GM21723 (cell line): ENCODE results near the gene IL1RAPL2.
"Not testable (repeated sequence)": the region's sequence is repeated elsewhere in the genome, so short reads cannot be mapped to it uniquely, and the experiment has no call there.

Experiments
- ATAC-seq: cut with Tn5 transposase; IDR thresholded peaks from one replicate; pipeline ENCODE4 v1.9.1; 2021; ENCODE audit warnings: mild to moderate bottlenecking, moderate library complexity; ENCODE audit not compliant: unreplicated experiment

Gene IL1RAPL2

DNA sequence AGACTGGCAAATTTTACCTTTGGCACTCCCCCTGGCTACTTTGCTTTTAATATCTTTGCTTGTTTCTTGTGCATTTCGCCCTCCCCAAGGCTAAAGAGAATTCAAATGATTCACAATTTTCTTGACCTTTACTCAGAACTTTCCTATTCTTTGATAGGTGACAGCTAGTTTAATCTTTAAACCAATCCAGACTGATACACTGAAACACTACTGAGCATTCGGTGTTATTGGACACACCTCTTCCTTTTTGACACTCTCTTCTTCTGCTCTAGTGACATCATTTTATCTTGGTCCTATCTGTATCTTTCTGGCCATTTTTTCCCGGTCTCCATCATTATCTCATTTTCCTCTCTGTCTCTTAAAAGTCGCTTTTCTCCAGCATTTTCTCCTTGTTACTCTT lies 103.1 kb downstream of the IL1RAPL2 start:
- ATAC-seq = no peak

GRCh38 chrX:104670051-104670450 lies 104.1 kb downstream of the IL1RAPL2 start:
- ATAC-seq = no peak

GRCh38 chrX:104677517-104677916 lies 111.5 kb downstream of the IL1RAPL2 start:
- not testable (repeated sequence) for ATAC-seq

- ATAC-seq = no peak
Measured at GRCh38 chrX:104679175-104679574, 113.2 kb downstream of the IL1RAPL2 start.

GRCh38 chrX:104681214-104681613 lies 115.2 kb downstream of the IL1RAPL2 start:
- no peak for ATAC-seq

GRCh38 chrX:104684077-104684476 lies 118.1 kb downstream of the IL1RAPL2 start:
- no peak for ATAC-seq

DNA sequence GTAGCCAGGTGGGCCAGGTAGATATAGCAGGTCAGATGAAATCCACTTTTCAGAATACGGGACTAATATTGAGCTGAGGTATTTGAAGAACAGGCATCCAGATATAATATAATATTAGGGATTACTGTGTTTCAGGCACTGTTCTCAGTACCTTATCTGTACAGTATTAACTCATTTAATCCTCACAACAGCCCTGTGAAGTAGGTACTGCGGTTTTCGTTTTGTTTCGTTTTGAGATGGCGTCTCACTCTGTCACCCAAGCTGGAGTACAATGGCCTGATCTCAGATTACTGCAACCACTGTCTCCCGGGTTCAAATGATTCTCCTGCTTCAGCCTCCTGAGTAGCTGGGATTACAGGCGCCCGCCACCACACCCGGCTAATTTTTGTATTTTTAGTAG lies 129.6 kb downstream of the IL1RAPL2 start:
- no peak for ATAC-seq

DNA sequence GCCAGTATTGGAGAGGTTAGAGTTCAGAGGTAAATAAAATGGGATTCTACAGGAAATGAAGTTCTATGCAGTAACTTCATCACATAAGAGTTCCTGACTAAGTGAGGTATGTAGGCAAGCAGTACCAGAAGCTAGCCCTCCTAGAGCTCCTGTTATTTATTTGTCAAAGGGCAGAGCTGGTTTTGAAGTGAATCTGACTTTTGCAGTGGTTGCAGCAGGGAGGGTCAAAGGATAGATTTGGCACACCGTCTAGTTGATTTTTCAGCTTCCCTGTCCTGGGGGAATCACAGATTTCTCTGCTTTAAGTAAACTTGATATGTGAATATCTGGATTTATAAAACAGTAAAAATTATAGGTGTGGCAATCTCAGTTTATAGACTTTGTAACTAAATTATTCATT lies 130.7 kb downstream of the IL1RAPL2 start:
- no peak for ATAC-seq

DNA sequence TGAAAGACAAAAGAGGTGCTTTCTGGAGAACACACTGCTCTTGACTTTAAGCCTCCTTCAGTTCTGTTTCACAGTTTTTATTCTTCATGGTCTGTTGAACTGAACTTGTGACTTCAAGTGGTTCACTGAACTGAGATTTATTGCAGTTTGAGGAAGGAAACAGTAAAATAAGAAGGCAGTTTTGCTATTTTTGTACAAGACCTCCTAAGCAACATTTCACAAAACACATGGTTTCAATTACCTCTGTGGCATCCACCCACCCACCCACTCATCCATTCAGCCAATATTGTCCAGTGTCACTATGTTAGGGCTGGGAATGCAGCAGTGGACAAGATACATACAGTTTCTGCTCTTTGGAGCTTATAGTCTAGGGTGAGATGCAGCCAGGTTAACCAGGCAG lies 131.3 kb downstream of the IL1RAPL2 start:
- ATAC-seq = no peak

DNA sequence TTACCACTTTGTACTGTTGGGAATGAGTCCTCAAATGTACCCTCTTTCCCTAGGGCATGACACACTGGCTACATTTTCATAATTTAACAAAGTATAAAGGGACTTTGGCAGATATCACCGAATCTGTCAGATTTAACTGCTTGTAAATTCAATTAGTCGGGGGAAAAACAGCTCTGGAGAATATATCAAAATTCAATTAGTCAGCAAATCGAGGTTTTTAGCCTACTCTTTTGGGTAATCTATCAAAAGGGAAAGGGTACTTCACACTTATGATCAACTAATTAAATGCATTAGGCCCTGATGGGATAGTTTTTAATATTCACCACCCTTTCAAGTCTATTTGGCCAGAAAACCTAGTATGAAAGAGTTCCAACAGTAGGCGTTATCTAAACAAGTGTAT lies 141.0 kb downstream of the IL1RAPL2 start:
- no peak for ATAC-seq

DNA sequence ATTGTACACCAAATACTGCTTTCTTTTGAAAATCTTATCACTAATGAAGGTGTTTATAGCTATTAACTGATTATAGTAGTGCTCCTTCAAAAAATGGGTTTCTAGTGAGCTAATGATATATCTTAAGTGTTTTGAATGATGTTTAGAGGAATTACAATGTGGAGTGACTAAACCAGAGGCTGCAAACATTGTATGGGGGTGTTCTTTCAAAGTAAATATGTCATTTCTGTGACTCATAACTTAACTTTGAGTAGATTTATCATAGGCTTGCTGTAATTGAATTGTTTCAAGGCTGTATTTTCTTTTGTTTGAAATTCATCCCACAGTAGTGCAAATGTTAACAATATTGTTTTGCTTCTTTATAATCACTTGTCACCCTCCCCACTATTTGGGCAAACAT lies 141.6 kb downstream of the IL1RAPL2 start:
- ATAC-seq = no peak

- ATAC-seq = no peak
Measured at GRCh38 chrX:104712515-104712914, 146.5 kb downstream of the IL1RAPL2 start.

- ATAC-seq = no peak
Measured at GRCh38 chrX:104721854-104722253, 155.9 kb downstream of the IL1RAPL2 start.

- no peak for ATAC-seq
Measured at GRCh38 chrX:104728456-104728855, 162.5 kb downstream of the IL1RAPL2 start.

GRCh38 chrX:104742355-104742754 lies 176.4 kb downstream of the IL1RAPL2 start:
- ATAC-seq = no peak

DNA sequence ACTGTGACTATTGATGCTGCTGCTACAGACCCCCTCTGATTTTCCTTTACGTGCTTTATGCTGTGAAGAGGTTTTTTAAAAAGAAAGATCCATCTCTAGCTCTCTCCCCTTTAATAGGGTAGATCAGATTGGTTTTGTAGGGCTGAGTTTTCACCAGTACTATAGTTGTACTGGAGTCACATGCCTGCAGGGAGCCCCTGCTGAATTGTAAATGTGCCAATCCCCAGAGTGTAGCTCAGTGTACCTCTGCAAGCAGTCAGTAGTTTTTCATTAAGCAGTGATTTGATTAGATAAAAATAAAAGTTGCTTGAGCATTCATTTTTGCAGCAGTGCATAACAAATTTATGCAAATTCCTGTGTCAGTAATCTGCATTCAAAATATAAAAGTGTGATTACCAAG lies 179.2 kb downstream of the IL1RAPL2 start:
- no peak for ATAC-seq

- ATAC-seq = no peak
Measured at GRCh38 chrX:104749951-104750610, 184.1 kb downstream of the IL1RAPL2 start.

DNA sequence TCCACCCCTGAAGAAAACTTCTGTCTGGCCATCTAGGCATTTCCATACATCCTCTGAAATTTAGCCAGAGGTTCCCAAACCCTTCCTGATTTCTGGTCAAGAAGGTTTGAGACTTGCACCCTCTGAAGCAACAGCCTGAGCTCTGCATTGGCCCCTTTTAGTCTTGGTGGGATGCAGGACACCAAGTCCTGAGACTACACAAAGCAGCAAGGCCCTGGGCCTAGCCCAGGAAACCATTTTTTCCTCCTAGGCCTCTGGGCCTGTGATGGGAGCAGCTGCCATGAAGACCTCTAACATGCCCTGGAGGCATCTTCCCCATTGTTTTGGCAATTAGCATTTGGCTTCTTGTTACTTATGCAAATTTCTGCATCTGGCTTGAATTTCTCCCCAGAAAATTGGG lies 196.6 kb downstream of the IL1RAPL2 start:
- no peak for ATAC-seq

GRCh38 chrX:104789784-104790183 lies 223.8 kb downstream of the IL1RAPL2 start:
- no peak for ATAC-seq

GRCh38 chrX:104795804-104796203 lies 229.8 kb downstream of the IL1RAPL2 start:
- ATAC-seq = no peak

DNA sequence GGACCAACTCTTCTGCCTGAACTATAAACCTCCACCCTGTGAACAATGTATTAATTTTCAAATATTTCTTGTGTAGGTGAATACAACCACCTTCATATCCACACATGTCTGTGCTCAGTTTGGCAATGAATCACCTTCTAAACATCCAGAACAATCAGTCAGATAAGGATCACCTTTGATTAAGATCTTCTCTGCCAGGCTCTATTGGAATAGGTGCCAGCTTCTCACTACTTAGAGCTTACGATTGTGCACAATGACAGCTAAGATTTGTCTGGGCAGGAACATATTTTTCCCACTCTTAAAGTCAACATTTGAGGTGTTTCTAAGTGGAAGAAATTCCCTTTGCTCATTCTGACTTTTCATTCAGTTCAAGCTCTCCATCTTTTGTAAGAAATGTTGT lies 237.2 kb downstream of the IL1RAPL2 start:
- ATAC-seq = no peak

- no peak for ATAC-seq
Measured at GRCh38 chrX:104806346-104806745, 240.3 kb downstream of the IL1RAPL2 start.

DNA sequence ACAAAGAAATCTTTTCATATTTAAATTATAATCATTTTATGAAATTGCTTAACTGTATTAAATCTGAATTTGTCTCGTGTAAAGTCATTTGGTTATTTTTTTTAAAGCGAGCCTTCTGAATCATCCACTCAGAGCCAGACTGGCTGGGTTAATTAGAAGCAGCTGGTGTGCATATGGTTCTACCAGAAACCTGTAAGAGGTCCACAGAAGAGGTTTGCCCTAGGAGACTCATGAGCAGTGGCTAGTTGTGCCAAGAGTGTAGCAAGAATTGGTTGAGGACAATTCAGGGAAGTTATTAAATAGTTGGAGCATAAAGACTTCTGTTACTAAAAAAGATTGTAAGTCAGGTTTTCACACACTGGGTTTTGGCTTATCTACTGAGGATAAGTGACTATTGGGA lies 267.4 kb downstream of the IL1RAPL2 start:
- no peak for ATAC-seq
